NB4 (cell line): ENCODE results near the gene ZFP36L1.

Experiments
- MYC ChIP-seq: IDR thresholded peaks from 2 replicates; pipeline ENCODE4 v1.6.1; 2011; ENCODE audit warnings: low read depth, low read length
- TF ChIP-seq, protein P1 (sequence below): IDR thresholded peaks from one replicate; pipeline ENCODE4 v1.5.1; 2012; ENCODE audit warnings: low read depth, low read length

DNA sequence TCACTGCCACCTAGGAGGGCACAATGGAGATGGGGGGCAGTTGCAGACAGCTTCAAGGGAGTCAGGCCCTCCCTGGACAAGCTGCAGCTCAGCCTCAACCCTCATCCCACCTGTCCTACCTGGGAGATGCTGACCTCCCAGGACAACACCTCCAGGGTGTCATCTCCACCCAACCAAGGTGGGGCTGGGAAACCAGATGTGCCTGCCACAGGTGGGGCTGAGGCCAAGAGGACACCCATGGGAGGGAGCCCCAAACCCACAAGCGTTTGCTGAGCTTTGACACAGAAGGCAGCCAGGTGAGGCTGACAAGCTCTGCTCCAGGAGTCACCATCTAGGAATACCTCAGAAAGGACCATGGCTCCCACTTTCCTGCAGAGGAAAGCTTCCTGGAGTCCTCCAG, 31.5 kb downstream of the ZFP36L1 start:
- TF ChIP-seq, protein P1, sequence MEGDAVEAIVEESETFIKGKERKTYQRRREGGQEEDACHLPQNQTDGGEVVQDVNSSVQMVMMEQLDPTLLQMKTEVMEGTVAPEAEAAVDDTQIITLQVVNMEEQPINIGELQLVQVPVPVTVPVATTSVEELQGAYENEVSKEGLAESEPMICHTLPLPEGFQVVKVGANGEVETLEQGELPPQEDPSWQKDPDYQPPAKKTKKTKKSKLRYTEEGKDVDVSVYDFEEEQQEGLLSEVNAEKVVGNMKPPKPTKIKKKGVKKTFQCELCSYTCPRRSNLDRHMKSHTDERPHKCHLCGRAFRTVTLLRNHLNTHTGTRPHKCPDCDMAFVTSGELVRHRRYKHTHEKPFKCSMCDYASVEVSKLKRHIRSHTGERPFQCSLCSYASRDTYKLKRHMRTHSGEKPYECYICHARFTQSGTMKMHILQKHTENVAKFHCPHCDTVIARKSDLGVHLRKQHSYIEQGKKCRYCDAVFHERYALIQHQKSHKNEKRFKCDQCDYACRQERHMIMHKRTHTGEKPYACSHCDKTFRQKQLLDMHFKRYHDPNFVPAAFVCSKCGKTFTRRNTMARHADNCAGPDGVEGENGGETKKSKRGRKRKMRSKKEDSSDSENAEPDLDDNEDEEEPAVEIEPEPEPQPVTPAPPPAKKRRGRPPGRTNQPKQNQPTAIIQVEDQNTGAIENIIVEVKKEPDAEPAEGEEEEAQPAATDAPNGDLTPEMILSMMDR = no peak
- TF ChIP-seq MYC = no peak
